LNCAP (cell line): ENCODE results near the gene FABP1.

Experiments used
- CTCF ChIP-seq: fragments of 450-650 bp; IDR thresholded peaks from 2 replicates; pipeline ENCODE4 v1.5.1; 2017; ENCODE audit warnings: mild to moderate bottlenecking

Gene FABP1

GRCh38 chr2:88127888-88128653 is at the start of gene FABP1:
FABP1 (minus strand) TSS chr2:88128062; CDS start chr2:88128017, 45 bp downstream.
- TF ChIP-seq CTCF: no peak

GRCh38 chr2:88177556-88177955 is 49.7 kb upstream of the FABP1 start:
- TF ChIP-seq CTCF: no peak

GRCh38 chr2:88176352-88176984 is 48.6 kb upstream of the FABP1 start:
- TF ChIP-seq CTCF: no peak

- TF ChIP-seq CTCF: no peak
Observed at GRCh38 chr2:88172882-88173281, 45.0 kb upstream of the FABP1 start.

- no peak for TF ChIP-seq CTCF
Observed at GRCh38 chr2:88171966-88172365, 44.1 kb upstream of the FABP1 start.

- no peak for TF ChIP-seq CTCF
Observed at GRCh38 chr2:88170472-88170892, 42.6 kb upstream of the FABP1 start.

GRCh38 chr2:88168386-88168785 is 40.5 kb upstream of the FABP1 start:
- no peak for TF ChIP-seq CTCF
